ENCODE results near the gene ZNF532.

The ZNF532 gene

DNA sequence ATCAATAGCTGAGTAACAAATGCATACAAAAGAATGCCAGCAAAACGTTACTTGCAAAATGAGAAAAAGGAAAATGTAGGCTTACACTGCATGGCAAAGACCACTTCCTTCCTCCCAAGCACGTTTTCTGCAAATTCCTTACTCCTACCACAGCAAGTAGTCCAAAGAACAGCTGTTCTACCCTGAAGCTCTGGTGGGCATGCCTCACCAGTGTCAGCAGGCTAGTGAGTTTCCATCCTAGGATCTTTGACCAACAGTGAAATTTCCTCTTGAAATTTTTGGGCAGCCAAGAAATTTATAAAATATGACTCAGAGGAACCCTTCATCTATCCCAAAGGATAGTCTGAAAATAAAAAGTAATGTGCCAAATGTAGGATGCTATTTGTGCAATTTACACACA is 123.9 kb downstream of the ZNF532 start:
- TF ChIP-seq POLR2A (IDR thresholded peaks at IDR 0.05; ENCODE audit: low read length), result no peak
- TF ChIP-seq GATA1 (IDR thresholded peaks at IDR 0.05; ENCODE audit: low read depth, low read length), result no peak
- DNase-seq, result no peak

DNA sequence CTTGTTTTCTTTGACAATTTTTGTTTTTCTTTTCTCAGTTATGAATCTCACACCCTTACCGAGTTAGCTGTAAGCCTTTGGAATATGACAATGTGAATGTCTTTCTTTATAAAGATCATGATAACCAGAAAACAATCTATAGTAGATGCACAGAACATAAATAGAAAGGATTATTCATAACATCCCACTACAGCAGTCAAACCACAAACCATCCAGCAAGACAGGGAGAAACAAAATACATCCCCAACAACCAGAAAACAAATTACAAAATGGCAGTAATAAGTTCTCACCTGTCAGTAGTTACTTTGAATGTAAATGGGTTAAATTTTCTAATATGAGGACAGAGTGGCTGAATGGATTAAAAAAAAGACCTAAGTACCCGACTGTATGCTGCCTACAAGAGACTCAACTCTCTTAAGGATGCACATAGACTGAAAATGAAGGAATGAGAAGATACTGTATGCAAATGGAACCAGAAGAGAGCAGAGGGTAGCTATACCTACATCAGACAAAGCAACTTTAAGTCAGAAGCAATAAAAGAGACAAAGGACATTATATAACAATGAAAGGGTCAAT is 124.6 kb downstream of the ZNF532 start:
- no peak for DNase-seq
- TF ChIP-seq POLR2A (IDR thresholded peaks at IDR 0.05; ENCODE audit: low read length) (no peak), GATA1 (IDR thresholded peaks at IDR 0.05; ENCODE audit: low read depth, low read length) (no peak)

- TF ChIP-seq POLR2A (IDR thresholded peaks at IDR 0.05; ENCODE audit: low read length) (no peak), GATA1 (IDR thresholded peaks at IDR 0.05; ENCODE audit: low read depth, low read length) (no peak)
- DNase-seq, result no peak
Observed at GRCh38 chr18:58990720-58991119, 126.0 kb downstream of the ZNF532 start.

- no peak for DNase-seq
- TF ChIP-seq GATA1 (IDR thresholded peaks at IDR 0.05; ENCODE audit: low read depth, low read length), result no peak
- TF ChIP-seq POLR2A (IDR thresholded peaks at IDR 0.05; ENCODE audit: low read length), result no peak
Observed at GRCh38 chr18:58991167-58991798, 126.6 kb downstream of the ZNF532 start.

DNA sequence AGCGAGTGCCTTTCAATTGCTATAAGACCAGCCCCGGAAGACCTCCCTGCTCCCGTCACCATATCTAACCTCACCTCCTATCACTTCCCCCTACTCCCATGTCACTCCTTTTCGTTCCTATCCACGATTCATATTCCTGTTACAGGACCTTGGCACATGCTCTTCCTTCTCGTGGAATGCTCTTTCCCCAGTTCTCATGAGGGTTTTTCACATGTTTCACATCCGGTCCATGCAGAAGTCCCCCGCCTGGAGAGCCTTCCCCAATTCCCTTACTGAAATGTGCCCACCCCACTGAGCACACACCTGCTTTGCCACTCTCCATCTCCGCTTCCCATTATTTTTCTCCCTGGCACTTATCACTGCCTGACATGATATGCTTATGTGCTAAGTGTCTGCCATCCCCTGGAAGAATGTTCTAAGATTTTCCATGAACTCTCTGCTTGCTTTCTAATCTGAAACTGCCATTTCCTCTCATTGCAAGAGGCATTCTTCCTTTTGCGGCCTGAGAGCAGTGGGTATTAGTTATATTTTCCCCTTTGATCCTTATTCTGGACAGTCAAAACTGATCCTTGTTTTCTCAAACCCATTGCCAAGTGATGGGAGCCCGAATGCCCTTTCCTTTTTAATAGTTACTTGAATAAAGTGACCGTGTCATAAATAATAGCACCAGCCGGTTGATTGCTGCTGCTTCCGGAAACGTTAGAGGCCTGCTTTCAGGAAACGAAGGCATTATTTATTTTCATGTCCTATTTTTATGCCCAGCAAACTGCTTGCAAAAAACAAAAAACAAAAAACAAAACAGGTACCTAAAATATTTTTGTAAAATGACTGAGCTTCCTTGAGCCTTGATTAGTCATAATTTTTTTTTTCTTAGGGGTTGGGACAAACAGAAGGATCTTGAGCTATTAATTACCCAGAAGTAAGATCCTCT is 127.9 kb downstream of the ZNF532 start:
- no peak for DNase-seq
- TF ChIP-seq POLR2A (IDR thresholded peaks at IDR 0.05; ENCODE audit: low read length) (no peak), GATA1 (IDR thresholded peaks at IDR 0.05; ENCODE audit: low read depth, low read length) (no peak)

DNA sequence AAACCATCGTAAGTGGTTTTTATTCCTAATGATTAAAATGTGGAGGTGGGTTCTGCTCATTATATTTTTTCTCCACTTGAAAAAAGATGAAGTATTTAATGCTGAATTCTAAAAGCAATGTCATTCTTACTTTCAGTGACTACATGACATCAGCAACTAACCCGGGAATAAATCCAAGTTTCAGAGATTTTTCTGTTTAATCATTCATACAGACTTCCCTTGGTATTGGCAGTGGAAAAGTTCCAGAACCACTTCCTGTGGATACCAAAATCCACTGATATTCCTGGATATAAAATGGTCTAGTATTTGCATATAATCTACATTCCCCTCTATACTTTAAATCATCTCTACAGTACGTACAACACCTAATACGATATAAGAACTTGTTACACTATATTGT is 128.6 kb downstream of the ZNF532 start:
- DNase-seq, result no peak
- TF ChIP-seq GATA1 (IDR thresholded peaks at IDR 0.05; ENCODE audit: low read depth, low read length), result no peak
- no peak for TF ChIP-seq POLR2A (IDR thresholded peaks at IDR 0.05; ENCODE audit: low read length)

- TF ChIP-seq GATA1 (IDR thresholded peaks at IDR 0.05; ENCODE audit: low read depth, low read length) (no peak), POLR2A (IDR thresholded peaks at IDR 0.05; ENCODE audit: low read length) (no peak)
- DNase-seq, result no peak
Observed at GRCh38 chr18:58995663-58996062, 131.0 kb downstream of the ZNF532 start.

GRCh38 chr18:58996131-58996641 is 131.5 kb downstream of the ZNF532 start:
- no peak for TF ChIP-seq GATA1 (IDR thresholded peaks at IDR 0.05; ENCODE audit: low read depth, low read length)
- no peak for TF ChIP-seq POLR2A (IDR thresholded peaks at IDR 0.05; ENCODE audit: low read length)
- DNase-seq, result no peak

- TF ChIP-seq GATA1 (IDR thresholded peaks at IDR 0.05; ENCODE audit: low read depth, low read length), result no peak
- TF ChIP-seq POLR2A (IDR thresholded peaks at IDR 0.05; ENCODE audit: low read length), result no peak
- DNase-seq, result no peak
Observed at GRCh38 chr18:58996696-58997095, 132.0 kb downstream of the ZNF532 start.

DNA sequence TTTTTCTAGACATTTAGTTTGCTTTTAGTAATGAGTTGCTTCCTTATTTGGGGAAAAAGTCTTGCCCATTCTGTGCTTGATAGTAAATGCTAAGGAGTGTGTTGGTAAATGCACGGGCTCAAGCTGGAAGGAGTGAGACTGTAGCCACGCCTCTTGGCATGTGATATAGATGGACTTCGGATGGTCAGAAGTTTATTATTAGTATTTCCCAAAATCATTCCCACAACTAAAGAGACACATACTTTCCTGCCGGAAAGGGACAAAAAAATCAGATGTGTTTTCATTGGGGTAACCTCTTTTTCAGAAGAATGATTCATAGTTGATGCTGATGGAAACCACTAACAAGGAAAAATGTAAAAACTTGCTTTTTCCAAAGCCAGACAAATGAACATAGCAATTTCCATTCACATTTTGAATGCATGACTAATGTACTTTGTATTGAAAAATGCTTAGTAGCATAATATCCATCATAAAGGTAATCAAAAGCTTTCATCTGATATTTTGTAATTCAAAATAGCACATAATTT is 133.2 kb downstream of the ZNF532 start:
- no peak for TF ChIP-seq POLR2A (IDR thresholded peaks at IDR 0.05; ENCODE audit: low read length)
- no peak for TF ChIP-seq GATA1 (IDR thresholded peaks at IDR 0.05; ENCODE audit: low read depth, low read length)
- no peak for DNase-seq

DNA sequence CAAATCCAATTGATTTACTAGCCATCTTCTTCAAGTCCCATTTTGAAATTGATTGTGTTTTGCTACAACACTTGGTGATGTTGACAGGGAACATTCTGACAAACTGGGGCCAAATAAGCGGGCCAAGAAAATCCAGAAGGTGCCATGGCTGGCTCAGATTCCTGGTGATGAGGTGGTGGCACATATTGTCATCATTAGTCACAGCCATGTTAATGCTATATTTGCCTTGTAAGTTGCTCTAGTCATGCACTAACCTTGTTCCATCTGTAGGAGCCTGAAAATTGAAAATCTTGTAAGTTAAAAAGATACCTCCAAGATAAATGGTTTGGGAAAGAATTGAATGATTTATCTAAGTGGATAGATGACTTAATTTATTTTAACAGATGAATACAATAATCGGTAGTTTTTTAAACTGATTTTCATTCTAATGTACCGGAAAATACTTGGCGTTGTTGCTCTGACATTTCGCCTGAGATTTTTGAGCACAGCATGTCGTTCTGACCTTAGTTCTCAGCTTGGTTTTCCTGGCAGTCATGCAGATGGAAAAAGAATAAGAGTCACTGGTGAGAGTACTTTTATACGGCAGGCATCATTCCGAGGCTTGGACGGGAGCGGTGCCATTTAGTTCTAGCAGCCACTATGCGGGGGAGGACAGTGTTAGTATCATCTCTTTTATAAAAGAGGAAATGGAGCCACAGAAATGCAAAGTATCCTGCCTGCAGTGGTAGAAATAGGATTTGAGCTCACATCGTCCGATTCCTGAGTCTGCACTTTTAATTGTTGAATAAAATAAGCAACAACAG is 133.9 kb downstream of the ZNF532 start:
- TF ChIP-seq GATA1 (IDR thresholded peaks at IDR 0.05; ENCODE audit: low read depth, low read length) (no peak), POLR2A (IDR thresholded peaks at IDR 0.05; ENCODE audit: low read length) (no peak)
- DNase-seq, result no peak

DNA sequence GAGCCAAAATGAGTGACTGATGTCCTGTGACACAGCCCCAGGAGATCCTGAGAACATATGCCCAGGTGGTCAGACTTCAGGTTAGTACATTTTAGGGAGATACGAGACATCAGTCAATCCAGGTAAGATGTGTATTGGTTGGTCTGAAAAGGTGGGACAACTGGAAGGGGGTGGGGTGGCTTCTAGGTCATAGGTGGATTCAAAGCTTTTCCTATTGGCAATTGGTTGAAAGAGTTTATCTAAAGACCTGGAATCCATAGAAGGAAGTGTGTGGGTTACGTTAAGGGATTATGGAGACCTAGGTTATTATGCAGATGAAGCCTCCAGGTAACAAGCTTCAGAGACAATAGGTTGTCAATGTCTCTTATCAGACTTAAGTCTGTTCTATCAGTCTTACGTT is 136.5 kb downstream of the ZNF532 start:
- TF ChIP-seq GATA1 (IDR thresholded peaks at IDR 0.05; ENCODE audit: low read depth, low read length), result no peak
- TF ChIP-seq POLR2A (IDR thresholded peaks at IDR 0.05; ENCODE audit: low read length), result no peak
- DNase-seq, result no peak

GRCh38 chr18:59001721-59002120 is 137.0 kb downstream of the ZNF532 start:
- no peak for DNase-seq
- TF ChIP-seq POLR2A (IDR thresholded peaks at IDR 0.05; ENCODE audit: low read length) (no peak), GATA1 (IDR thresholded peaks at IDR 0.05; ENCODE audit: low read depth, low read length) (no peak)

Measured in erythroblast (primary cell).